DMS53 treated with DMSO at 0.1 percent for 48 hours (cell line): Measurements from ENCODE around the gene EFCAB5.
"Not testable (repeated sequence)": the region's sequence is repeated elsewhere in the genome, so short reads cannot be mapped to it uniquely, and the experiment has no call there.

Experiments used
- DNase-seq: peaks from one replicate; lab custom pipeline; 2025; ENCODE audit not compliant: unreplicated experiment; lab: John Stamatoyannopoulos, UW

The EFCAB5 gene

DNA sequence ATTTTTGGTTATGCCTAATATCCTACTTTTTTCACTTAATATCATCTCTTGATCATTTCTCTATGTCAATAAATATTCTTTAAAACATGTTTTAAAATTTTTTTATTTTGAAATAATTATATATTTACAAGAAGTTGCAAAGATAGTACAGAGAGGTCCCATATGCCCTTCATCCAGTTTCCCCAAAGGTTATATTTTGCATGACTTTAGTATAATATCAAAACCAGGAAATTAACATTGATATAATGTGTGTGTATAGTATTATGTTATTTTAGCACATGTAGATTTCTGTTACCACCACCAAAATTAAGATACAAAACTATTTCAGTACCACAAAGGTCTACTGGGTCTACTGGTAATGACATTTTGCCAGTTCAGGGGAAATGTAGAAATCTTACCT is 60.7 kb downstream of the EFCAB5 start:
- no peak for DNase-seq

DNA sequence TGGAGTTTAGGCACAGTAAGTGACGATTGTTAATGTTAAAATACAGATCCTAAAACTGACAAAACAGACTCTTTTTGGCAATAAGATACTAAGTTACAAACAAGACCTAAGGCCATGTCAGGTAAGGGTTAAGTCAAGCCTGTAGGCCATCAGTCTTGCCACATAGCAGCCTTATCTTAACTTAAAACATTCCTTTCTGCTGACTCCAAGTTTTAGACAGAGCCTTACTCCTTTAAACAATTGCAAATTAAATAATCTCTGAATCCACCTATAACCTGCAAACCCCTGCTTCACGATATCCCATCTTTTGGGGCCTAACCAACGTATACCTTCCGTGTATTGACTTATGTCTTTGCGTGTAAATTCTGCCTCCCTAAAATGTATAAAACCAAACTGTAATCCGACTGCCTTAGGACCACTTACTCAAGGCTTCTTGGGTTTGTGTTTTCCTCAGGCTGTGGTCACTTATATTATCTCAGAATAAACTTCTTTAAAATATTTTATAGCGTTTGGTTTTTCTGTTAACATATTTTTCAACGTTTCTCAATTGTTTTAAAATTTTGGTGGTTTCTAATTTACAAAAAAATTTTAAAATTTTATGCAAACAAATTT is 64.4 kb downstream of the EFCAB5 start:
- no peak for DNase-seq

DNA sequence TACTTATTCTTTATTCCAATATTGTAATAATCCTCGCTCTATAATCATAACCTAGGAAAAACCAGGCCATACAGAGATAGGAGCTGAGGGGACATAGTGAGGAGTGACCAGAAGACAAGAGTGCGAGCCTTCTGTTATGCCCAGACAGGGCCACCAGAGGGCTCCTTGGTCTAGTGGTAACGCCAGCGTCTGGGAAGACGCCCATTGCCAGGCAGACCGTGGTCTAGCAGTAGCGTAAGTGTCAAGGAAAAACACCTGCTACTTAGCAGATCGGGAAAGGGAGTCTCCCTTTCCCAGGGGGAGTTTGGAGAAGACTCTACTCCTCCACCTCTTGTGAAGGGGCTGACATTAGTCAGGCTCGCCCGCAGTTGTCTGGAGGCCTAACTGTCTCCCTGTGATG is 70.5 kb downstream of the EFCAB5 start:
- not testable (repeated sequence) for DNase-seq

GRCh38 chr17:30021708-30022317 is 80.4 kb downstream of the EFCAB5 start:
- peak; percentile 36 for DNase-seq

DNA sequence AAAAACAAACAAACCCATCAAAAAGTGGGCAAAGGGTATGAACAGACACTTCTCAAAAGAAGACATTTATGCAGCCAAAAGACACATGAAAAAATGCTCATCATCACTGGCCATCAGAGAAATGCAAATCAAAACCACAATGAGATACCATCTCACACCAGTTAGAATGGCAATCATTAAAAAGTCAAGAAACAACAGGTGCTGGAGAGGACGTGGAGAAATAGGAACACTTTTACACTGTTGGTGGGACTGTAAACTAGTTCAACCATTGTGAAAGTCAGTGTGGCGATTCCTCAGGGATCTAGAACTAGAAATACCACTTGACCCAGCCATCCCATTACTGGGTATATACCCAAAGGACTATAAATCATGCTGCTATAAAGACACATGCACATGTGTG is 83.9 kb downstream of the EFCAB5 start:
- not testable (repeated sequence) for DNase-seq

- DNase-seq, result no peak
Measured at GRCh38 chr17:30027676-30028075, 86.2 kb downstream of the EFCAB5 start.

GRCh38 chr17:30031214-30031869 is 89.9 kb downstream of the EFCAB5 start:
- no peak for DNase-seq

DNA sequence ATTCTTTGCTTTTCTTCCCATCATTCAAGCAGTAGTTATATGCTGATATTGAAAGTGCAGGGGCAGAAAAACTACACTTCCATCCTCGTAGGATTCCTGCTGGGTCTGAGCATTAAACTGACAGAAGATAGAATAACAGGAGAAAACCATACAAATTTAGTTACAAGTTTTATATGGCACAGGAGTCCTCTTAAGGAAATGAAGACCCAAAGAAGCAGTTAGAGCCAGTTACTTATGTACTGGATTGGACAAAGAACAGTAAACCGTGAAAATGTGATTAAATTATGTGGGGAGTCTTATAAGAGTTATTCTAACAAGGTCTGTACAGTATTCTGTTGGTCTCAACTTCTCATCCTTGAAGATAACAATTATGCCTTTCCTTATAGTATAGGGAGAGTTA is 93.9 kb downstream of the EFCAB5 start:
- no peak for DNase-seq

DNA sequence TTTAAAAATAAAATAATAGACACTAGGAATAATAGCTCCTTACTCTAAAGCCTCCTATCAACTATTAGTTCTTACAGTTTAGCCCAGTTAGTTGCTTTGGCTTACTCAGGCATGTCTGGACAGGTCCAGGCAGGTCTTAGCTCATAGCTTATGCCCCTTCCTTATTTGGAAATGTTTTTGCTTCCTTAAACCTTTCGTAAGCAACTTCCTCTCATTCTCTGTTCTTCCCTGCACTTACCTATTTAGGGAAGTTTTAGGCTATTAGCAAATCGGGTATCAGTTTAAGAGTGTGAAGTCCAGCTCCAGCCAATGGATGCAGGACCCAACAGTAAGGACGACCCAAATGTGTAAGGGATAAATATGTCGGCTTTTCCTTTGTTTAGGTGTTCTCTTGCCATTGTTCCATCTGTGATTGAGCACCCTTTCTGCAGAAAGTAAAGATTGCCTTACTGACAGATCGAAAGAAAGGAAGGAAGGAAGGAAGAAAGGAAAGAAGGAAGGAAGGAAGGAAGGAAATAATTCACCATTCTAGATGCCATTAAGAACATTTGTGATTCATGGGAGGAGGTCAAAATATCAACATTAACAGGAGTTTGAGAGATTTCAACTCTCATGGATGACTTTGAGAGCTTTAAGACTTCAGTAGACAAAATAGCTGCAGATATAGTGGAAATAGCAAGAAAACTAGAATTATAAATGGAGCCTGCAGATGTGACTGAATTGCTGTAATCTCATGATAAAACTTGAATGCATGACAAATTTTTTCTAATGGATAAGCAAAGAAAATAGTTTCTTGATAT is 99.5 kb downstream of the EFCAB5 start:
- peak; percentile 15 for DNase-seq

DNA sequence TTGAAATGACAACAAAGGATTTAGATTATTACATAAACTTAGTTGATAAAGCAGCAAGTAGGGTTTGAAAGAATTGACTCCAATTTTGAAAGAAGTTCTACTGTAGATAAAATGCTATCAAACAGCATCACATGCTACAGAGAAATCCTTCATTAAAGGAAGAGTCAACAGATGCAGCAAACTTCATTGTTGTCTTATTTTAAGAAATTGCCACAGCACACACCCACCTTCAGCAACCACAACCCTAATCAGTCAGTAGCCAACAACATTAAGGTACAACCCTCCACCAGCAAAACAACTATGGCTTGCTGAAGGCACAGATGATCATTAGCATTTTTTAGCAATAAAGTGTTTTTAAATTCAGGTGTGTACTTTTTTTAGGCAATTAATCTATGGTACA is 100.1 kb downstream of the EFCAB5 start:
- DNase-seq, result no peak

DNA sequence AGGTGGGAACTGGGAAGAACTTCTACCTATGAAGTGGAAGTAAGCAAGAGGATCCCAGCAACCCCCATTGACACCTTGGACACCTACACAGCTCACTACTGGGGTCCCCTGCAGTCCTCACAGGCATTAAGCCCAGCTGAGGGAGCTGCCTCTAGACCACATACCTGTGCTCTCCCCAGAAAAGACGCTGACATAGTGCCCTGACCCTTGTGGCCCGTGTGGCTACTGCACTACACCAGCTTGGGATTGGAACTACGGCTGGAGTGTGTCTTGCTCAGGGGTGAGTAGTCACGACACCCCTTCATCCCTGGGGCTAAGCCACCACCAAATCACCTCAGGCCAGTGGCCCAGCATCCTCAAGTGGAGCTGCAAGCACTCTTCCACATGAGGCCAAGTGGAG is 120.9 kb downstream of the EFCAB5 start:
- DNase-seq, result no peak

DNA sequence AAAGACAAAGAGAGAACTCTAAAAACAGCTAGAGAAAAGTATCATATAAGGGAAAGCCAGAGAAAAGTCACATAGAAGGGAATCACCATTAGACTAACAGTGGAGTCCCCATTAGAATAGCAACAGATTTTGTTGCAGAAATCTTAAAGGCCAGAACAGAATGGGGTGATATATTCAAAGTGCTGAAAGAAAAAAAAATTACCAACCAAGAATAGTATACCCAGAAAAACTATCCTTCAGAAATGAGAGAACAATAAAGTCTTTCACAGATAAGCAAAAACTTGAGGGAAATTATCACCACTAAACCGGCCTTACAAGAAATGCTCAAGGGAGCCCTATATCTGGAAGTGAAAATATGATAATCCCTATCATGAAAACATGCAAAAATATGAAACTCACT is 123.3 kb downstream of the EFCAB5 start:
- no peak for DNase-seq

DNA sequence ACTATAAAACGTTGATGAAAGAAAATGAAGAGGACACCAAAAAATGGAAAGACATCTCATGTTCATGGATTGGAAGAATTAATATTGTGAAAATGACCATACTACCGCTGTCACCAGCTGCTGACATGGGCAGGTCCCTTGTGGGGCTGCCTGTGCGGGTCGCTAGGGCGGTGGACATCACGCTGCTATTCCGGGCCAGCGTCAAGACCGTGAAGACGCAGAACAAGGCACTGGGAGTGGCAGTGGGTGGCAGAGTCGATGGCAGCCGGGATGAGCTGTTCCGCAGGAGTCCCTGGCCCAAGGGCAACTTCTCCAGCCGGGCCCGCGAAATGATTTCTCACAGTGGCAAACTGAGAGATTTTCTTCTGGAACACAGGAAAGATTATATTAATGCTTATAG is 127.0 kb downstream of the EFCAB5 start:
- no peak for DNase-seq

DNA sequence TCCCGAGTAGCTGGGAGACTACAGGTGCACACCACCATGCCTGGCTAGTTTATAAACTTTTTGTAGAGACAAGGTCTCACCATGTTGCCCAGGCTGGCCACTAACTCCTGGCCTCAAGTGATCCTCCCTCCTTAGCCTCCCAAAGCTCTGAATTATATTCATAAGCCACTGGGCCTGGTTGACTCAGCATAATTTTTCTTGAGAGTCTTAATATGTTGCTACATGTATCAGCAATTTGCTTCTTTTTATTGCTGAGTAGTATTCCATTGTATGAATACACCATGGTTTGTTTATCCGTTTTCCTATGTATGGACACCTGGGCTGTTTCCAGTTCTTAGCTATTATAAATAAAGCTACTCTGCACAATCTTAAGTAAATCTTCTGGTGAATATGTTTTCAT is 132.8 kb downstream of the EFCAB5 start:
- no peak for DNase-seq

- DNase-seq, result no peak
Measured at GRCh38 chr17:30074730-30075129, 133.3 kb downstream of the EFCAB5 start.

- DNase-seq, result no peak
Measured at GRCh38 chr17:30082773-30083172, 141.3 kb downstream of the EFCAB5 start.

DNA sequence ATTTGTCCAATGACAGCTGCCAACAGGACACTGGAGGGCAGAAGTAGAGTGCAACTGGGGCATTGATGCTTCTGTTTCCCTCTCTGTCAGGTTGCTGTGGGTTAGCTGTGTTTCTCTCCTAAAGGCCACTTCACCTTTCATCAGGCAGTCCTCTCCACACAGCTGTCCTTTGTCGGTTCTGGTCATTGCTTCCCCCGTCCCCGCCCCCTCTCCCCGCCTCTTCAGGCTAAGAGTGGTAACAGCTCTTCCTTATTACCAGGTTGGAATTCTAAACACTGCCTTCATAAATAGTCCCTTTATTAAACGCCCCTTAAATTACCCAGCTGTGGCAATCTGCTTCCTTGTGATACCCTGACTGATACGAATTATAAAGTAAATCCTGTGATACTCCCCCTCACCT is 143.4 kb downstream of the EFCAB5 start:
- DNase-seq, result peak; percentile 23

DNA sequence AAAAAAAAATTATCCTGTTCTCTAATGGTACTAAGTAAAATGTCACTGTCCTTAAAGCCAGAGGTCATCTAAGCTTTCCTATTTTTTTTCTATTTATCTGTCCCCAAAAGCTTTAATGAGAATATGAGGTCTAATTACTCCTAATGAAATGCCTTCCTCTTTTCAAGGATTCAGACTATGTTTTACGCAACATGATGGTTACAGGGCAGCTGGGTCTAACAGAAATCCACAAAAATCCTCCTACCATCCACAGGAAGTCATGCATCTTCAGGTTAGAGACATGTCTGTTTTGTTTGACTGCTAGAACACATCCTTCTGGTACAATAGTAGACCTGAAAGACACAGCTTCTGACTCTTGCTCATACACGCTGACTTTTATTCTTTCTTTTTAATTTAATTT is 145.5 kb downstream of the EFCAB5 start:
- no peak for DNase-seq

- DNase-seq, result not testable (repeated sequence)
Measured at GRCh38 chr17:30087431-30087830, 146.0 kb downstream of the EFCAB5 start.

- DNase-seq, result no peak
Measured at GRCh38 chr17:30091121-30091670, 149.8 kb downstream of the EFCAB5 start.

DNA sequence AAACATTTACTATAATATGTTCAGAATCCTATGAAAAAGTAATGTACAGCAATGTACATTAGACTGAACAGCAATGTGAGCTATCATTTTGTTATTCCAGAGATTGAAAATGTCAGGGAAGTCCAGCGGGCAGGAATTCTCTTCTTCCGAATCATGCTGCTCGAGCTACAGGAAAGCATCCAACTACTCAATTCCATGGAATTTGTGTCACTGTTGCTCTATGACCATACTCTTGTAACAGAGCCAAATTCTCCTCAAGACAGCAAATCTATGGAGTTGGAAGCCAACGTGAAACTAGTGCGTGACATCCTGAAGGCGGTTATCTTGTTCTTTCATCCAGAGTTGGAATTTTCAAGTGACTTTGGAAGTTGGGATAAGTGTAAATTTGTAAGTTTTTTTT is 150.3 kb downstream of the EFCAB5 start:
- DNase-seq, result no peak

- no peak for DNase-seq
Measured at GRCh38 chr17:30092886-30093285, 151.5 kb downstream of the EFCAB5 start.
